Lung (tissue), 13 donors: ENCODE results near the gene ANKRD17. TPM values are rescaled to one million over a fixed set of nuclear protein-coding genes. Genes with fewer than 3 reads are reported as not detected.

Source experiments
- ATAC-seq: fragments of 200-7000 bp; cut with Tn5 transposase; one replicate; pipeline ENCODE4 v1.9.1; 2020; ENCODE audit warnings: moderate number of reproducible peaks; ENCODE audit not compliant: insufficient read depth, low FRiP score
- DNase-seq, 3 donors: peaks; one replicate each; pipeline ENCODE4 v3.0.0-alpha.2; 2013 to 2017
- H3K27ac ChIP-seq, 2 donors: one replicate each; pipeline ENCODE4 v1.5.1; 2013; ENCODE audit warnings: mild to moderate bottlenecking in 2 of 2, moderate library complexity in 2 of 2, control low read depth in 1 of 2, inconsistent platforms in 1 of 2, low read depth in 1 of 2, low read length in 1 of 2
- H3K27me3 ChIP-seq, 3 donors: one replicate each; pipeline ENCODE4 v1.5.1; 2013; ENCODE audit warnings: low read length in 2 of 3; ENCODE audit not compliant: control insufficient read depth in 3 of 3, insufficient read depth in 3 of 3
- H3K36me3 ChIP-seq, 4 donors: one replicate each; pipeline ENCODE4 v1.5.1; 2013; ENCODE audit warnings: low read length in 4 of 4, mild to moderate bottlenecking in 1 of 4, moderate library complexity in 1 of 4; ENCODE audit not compliant: control insufficient read depth in 4 of 4, insufficient read depth in 4 of 4
- H3K4me1 ChIP-seq, 5 donors: one replicate each; pipeline ENCODE4 v1.5.1; 2013; ENCODE audit warnings: low read length in 5 of 5, mild to moderate bottlenecking in 2 of 5, moderate library complexity in 1 of 5; ENCODE audit not compliant: control insufficient read depth in 5 of 5, insufficient read depth in 5 of 5
- H3K4me3 ChIP-seq: one replicate; pipeline ENCODE4 v1.5.1; 2013; ENCODE audit warnings: mild to moderate bottlenecking, control low read depth, moderate library complexity
- H3K9ac ChIP-seq, 2 donors: one replicate each; pipeline ENCODE4 v1.5.1; 2013; ENCODE audit warnings: low read length in 2 of 2, control low read depth in 1 of 2; ENCODE audit not compliant: insufficient read depth in 1 of 2
- H3K9me3 ChIP-seq, 4 donors: one replicate each; pipeline ENCODE4 v1.5.1; 2013; ENCODE audit warnings: low read length in 3 of 4, mild to moderate bottlenecking in 1 of 4, moderate library complexity in 1 of 4; ENCODE audit not compliant: control insufficient read depth in 4 of 4, insufficient read depth in 3 of 4
- WGBS, 2 donors: extraction: QIAGEN DNeasy Blood & Tissue Kit; methylation state at CpG; one replicate each; pipeline ENCODE4 v1.1.7; 2013; 5-methylcytosine and 5-hydroxymethylcytosine counted together
- polyA plus RNA-seq, 2 donors: library from polyadenylated mRNA; stranded (reverse); fragments of 200-250 nt; gene quantifications; one replicate each; pipeline ENCODE4 v1.2.1, GENCODE V29; 2013
- small RNA-seq: library from RNA; depleted of rRNA; stranded (forward); fragments of <200 nt; gene quantifications from one replicate; pipeline ENCODE3, GENCODE V24; 2014; ENCODE audit warnings: low replicate concordance
- total RNA-seq, 2 donors: library from RNA; depleted of rRNA in 1 of 2; stranded (reverse); fragments of >200 nt in 1 of 2; gene quantifications; one replicate each; pipeline ENCODE4 v1.2.1, GENCODE V29; 2014 to 2021
- TF ChIP-seq, protein P1 (sequence below): IDR thresholded peaks from 2 replicates; pipeline ENCODE4 v1.5.1; 2012; ENCODE audit warnings: mild to moderate bottlenecking; ENCODE audit errors: control extremely low read depth, extremely low read depth
- donor health status: control.
- donor health status: control.
- donor health status: Bipolar disorder and iron deficiency.
- donor health status: healthy.
- donor health status: DM: yes; HTN: yes; CAD: no.

Gene ANKRD17
- total and polyA plus RNA-seq, 4 donors: 7.8 to 74.4 (median 31.7) TPM

DNA sequence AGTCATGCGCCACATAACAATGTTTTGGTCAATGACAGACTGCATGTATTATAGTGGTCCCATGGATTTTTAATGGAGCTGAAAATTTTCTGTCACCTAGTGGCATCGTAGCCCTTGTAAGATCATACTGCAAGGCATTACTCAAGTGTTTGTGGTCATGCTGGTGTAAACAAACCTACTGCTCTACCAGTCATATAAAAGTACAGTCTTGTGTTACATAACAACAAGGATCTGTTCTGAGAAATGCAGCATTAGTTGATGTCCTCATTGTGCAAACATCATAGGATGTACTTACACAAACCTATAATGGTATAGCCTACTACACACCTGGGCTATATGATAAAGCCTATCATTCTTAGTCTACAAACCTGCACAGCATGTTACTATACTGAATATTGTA is 223.7 kb downstream of the ANKRD17 start:
- ATAC-seq (no peak), DNase-seq (no peak)
- no peak overlapping the region for H3K9ac ChIP-seq
- no peak overlapping the region for H3K27ac ChIP-seq
- H3K4me3 ChIP-seq: no peak overlapping the region
- H3K4me1 ChIP-seq: no peaks in the 10 kb centered on the region
- 82 to 95% methylated on average over 2 of the region's 2 CpGs for WGBS, 2 donors
- H3K9me3 ChIP-seq: peaks cover 0 to 10% (median 7%) of the 10 kb centered on the region in 4 donors
- H3K36me3 ChIP-seq: no peaks in the 10 kb centered on the region
- TF ChIP-seq, protein P1, sequence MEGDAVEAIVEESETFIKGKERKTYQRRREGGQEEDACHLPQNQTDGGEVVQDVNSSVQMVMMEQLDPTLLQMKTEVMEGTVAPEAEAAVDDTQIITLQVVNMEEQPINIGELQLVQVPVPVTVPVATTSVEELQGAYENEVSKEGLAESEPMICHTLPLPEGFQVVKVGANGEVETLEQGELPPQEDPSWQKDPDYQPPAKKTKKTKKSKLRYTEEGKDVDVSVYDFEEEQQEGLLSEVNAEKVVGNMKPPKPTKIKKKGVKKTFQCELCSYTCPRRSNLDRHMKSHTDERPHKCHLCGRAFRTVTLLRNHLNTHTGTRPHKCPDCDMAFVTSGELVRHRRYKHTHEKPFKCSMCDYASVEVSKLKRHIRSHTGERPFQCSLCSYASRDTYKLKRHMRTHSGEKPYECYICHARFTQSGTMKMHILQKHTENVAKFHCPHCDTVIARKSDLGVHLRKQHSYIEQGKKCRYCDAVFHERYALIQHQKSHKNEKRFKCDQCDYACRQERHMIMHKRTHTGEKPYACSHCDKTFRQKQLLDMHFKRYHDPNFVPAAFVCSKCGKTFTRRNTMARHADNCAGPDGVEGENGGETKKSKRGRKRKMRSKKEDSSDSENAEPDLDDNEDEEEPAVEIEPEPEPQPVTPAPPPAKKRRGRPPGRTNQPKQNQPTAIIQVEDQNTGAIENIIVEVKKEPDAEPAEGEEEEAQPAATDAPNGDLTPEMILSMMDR: no peak
- H3K27me3 ChIP-seq: no peaks in the 10 kb centered on the region

DNA sequence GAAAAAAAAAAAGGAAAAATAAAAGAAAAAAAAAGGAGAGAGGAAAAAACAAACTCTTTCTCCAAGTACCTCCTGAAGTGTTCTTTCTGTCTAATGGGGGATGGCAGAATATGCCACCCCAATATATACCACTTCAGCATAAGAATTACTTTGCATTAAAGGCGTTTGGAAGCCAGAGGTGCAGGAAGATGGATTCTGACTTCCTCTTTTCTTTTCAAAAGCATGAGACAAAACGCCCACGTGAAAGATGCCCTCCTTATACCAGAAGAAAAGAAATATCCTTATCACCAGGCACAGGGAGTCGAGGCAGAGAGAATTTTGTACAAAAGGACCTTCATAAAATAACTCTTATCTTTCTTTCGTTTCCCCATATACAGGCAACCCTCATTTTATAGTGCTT is 230.0 kb downstream of the ANKRD17 start:
- 64 to 71% methylated on average over 5 of the region's 5 CpGs for WGBS, 2 donors

More for the DNA sequence above, 230.0 kb downstream of the ANKRD17 start:
- H3K4me3 ChIP-seq: no peak overlapping the region
- peaks cover 0 to 5% (median 0%) of the 10 kb centered on the region in 4 donors for H3K9me3 ChIP-seq
- TF ChIP-seq, protein P1: no peak
- H3K9ac ChIP-seq: no peak overlapping the region
- H3K4me1 ChIP-seq: no peaks in the 10 kb centered on the region
- ATAC-seq (no peak), DNase-seq (no peak)
- no peak overlapping the region for H3K27ac ChIP-seq
- no peaks in the 10 kb centered on the region for H3K36me3 ChIP-seq
- H3K27me3 ChIP-seq: no peaks in the 10 kb centered on the region

Small RNA genes within 50 kb of the gene (small RNA-seq; reads per million reads assigned to genes)
- not detected for gene RF00334
- not detected for gene RNU6ATAC5P

Other genes starting within 250 kb of the ANKRD17 start
- 10 to 100 TPM; 16.0 to 18.6 TPM for gene COX18, start 189.1 kb downstream of the ANKRD17 start, total RNA-seq
- 10 to 100 TPM; 10.3 to 11.2 TPM for gene COX18, start 189.1 kb downstream of the ANKRD17 start, polyA plus RNA-seq
- 10 to 100 TPM in 1 of 2 donors, 1 to 10 TPM in 1; 8.3 to 32.8 TPM for gene ALB, start 145.5 kb upstream of the ANKRD17 start, total RNA-seq
- under 1 TPM; 0.07 to 0.41 TPM for gene ALB, start 145.5 kb upstream of the ANKRD17 start, polyA plus RNA-seq
- 1 to 10 TPM in 1 of 2 donors, under 1 TPM in 1; 0.11 to 1.3 TPM for gene AFP, start 177.4 kb upstream of the ANKRD17 start, total RNA-seq
- not detected for gene AFP, start 177.4 kb upstream of the ANKRD17 start, polyA plus RNA-seq
- under 1 TPM in 1 of 2 donors, not detected in 1; 0.09 TPM for gene AFM, start 222.9 kb upstream of the ANKRD17 start, total RNA-seq
- gene AFM, start 222.9 kb upstream of the ANKRD17 start, polyA plus RNA-seq: not detected